Measurements from ENCODE around the gene BCL7A.

DNA sequence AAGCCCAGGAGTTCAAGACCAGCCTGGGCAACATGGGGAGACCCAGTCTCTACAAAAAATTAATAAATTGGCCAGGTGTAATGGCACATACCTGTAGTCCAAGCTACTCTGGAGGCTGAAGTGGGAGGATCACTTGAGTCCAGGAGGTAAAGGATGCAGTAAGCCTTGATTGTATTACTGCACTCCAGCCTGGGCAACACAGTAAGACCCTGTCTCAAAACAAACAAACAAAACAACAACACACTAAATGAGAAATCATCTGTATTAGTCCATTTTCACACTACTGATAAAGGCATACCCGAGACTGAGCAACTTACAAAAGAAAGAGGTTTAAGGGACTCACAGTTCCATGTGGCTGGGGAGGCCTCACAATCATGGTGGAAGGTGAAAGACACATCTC, 52.1 kb downstream of the BCL7A start:
- TF ChIP-seq, protein P1, sequence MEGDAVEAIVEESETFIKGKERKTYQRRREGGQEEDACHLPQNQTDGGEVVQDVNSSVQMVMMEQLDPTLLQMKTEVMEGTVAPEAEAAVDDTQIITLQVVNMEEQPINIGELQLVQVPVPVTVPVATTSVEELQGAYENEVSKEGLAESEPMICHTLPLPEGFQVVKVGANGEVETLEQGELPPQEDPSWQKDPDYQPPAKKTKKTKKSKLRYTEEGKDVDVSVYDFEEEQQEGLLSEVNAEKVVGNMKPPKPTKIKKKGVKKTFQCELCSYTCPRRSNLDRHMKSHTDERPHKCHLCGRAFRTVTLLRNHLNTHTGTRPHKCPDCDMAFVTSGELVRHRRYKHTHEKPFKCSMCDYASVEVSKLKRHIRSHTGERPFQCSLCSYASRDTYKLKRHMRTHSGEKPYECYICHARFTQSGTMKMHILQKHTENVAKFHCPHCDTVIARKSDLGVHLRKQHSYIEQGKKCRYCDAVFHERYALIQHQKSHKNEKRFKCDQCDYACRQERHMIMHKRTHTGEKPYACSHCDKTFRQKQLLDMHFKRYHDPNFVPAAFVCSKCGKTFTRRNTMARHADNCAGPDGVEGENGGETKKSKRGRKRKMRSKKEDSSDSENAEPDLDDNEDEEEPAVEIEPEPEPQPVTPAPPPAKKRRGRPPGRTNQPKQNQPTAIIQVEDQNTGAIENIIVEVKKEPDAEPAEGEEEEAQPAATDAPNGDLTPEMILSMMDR (IDR thresholded peaks at IDR 0.05): no peak
- TF ChIP-seq ZFX (IDR thresholded peaks at IDR 0.05; ENCODE audit: borderline replicate concordance): no peak
